Activated naive CD8-positive, alpha-beta T cell treated with anti-CD3 and anti-CD28 coated beads, Interleukin-2, amount 10 ng/mL, durations not matched to agents 7 days and 5 days (primary cell): Measurements from ENCODE around the gene ILDR2. TPM values are rescaled to one million over a fixed set of nuclear protein-coding genes. Genes with fewer than 3 reads are reported as not detected.

ENCODE experiments used
- ATAC-seq: fragments of 150-1000 bp; cut with Tn5 transposase; one replicate; pipeline ENCODE4 v1.10.0; 2021; ENCODE audit warnings: low read depth, moderate library complexity
- POLR2A ChIA-PET: fragments of 350-600 bp; sonication (Branson Sonifier 250); formaldehyde crosslinking; loops from one replicate; lab custom pipeline; 2021; ENCODE audit warnings: antibody characterized with exemption; lab: Charles Lee
- DNase-seq: peaks from one replicate; pipeline ENCODE4 v3.0.0; 2021
- H3K27ac Mint-ChIP-seq: one replicate; pipeline ENCODE4 v1.8.0; 2022; ENCODE audit warnings: mild to moderate bottlenecking, mixed read lengths
- H3K27me3 Mint-ChIP-seq: one replicate; pipeline ENCODE4 v1.8.0; 2022; ENCODE audit warnings: mild to moderate bottlenecking, moderate library complexity, mixed read lengths
- H3K36me3 Mint-ChIP-seq: one replicate; pipeline ENCODE4 v1.8.0; 2021; ENCODE audit warnings: mild to moderate bottlenecking, mixed read lengths
- H3K4me1 Mint-ChIP-seq: one replicate; pipeline ENCODE4 v1.8.0; 2021; ENCODE audit warnings: mixed read lengths
- H3K4me3 Mint-ChIP-seq: one replicate; pipeline ENCODE4 v1.8.0; 2022; ENCODE audit warnings: mild to moderate bottlenecking, moderate library complexity, mixed read lengths
- H3K9me3 Mint-ChIP-seq: one replicate; pipeline ENCODE4 v1.8.0; 2021; ENCODE audit warnings: mixed read lengths
- total RNA-seq, 2 experiments: library from RNA; stranded (reverse); gene quantifications; one replicate each; pipeline ENCODE4 v1.2.3, GENCODE V29; 2021

The ILDR2 gene, protein sequence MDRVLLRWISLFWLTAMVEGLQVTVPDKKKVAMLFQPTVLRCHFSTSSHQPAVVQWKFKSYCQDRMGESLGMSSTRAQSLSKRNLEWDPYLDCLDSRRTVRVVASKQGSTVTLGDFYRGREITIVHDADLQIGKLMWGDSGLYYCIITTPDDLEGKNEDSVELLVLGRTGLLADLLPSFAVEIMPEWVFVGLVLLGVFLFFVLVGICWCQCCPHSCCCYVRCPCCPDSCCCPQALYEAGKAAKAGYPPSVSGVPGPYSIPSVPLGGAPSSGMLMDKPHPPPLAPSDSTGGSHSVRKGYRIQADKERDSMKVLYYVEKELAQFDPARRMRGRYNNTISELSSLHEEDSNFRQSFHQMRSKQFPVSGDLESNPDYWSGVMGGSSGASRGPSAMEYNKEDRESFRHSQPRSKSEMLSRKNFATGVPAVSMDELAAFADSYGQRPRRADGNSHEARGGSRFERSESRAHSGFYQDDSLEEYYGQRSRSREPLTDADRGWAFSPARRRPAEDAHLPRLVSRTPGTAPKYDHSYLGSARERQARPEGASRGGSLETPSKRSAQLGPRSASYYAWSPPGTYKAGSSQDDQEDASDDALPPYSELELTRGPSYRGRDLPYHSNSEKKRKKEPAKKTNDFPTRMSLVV
- 1 to 10 TPM; 3.5 to 4.3 TPM for total RNA-seq

GRCh38 chr1:166975361-166976129 lies at the start of gene ILDR2:
Gene ILDR2, minus strand, starts transcription at chr1:166975540. Its CDS starts 272 bp downstream, at chr1:166975268.
- POLR2A ChIA-PET = no interaction called here
- peak; percentile 76 for DNase-seq
- Mint-ChIP-seq H3K27ac (peak within 1 kb of the TSS; percentile 49), H3K9me3 (no peaks in the 10 kb centered on the region), H3K4me1 (peaks cover 28% of the 10 kb centered on the region), H3K4me3 (peak within 1 kb of the TSS; percentile 87), H3K27me3 (peaks cover 48% of the 10 kb centered on the region), H3K36me3 (no peaks in the 10 kb centered on the region)
- ATAC-seq = peak; percentile 90

DNA sequence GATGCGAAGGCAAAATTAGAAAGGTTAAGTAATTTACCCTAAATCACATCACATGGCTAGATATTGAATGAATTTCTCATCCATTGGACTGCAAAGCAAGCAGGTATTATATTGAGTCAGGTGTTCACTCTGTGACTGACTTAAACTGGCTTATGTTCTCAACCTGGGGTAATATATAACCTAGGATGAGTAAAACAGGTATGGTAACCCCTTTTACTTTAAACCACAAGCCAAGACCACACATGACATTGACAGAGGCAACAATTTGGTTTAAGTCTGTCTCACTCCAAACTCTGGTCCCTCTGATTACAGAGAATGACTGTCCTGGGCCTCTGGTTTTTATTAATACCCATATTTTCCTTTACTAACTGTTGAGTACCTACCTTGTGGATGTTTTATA lies 47.0 kb upstream of the ILDR2 start:
- Mint-ChIP-seq H3K36me3 (no peaks in the 10 kb centered on the region), H3K9me3 (peaks cover 3% of the 10 kb centered on the region), H3K4me3 (no peak overlapping the region), H3K4me1 (peaks cover 3% of the 10 kb centered on the region), H3K27ac (no peak overlapping the region), H3K27me3 (peaks cover 24% of the 10 kb centered on the region)
- ATAC-seq (no peak), DNase-seq (no peak)
- POLR2A ChIA-PET = no interaction called here

DNA sequence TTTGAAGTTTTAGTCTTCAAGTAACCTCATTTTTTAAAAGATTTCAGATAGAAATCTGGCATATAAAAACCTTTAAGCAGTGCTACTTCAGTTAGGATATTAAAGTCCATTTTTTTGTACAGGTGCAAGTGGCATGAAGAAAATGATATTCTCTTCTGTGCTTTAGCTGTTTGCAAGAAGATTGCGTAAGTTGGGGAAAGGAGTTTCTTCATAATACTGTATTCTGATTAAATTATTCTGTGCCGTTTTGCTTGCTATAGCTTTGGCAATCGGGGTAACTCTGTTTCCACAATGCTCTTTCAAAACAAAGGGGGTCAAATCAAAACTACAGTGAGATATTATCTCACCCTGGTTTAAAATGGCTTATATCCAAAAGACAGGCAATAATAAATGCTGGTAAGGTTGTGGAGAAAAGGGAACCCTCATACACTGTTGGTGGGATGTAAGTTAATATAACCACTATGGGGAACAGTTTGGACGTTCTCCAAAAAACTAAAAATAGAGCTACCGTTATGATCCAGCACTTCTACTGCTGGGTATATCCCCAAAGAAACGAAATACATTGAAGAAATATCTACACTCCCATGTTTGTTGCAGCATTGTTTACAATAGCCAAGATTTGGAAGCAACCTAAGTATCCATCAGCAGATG lies 40.9 kb upstream of the ILDR2 start:
- no peak overlapping the region for H3K27ac Mint-ChIP-seq
- DNase-seq (no peak), ATAC-seq (no peak)
- H3K36me3 Mint-ChIP-seq = peaks cover 1% of the 10 kb centered on the region
- H3K4me1 Mint-ChIP-seq = peaks cover 2% of the 10 kb centered on the region
- no peak overlapping the region for H3K4me3 Mint-ChIP-seq
- H3K9me3 Mint-ChIP-seq = no peaks in the 10 kb centered on the region
- peaks cover 9% of the 10 kb centered on the region for H3K27me3 Mint-ChIP-seq
- POLR2A ChIA-PET = no interaction called here

GRCh38 chr1:167013108-167013929 lies 38.0 kb upstream of the ILDR2 start:
- Mint-ChIP-seq H3K27me3 (peaks cover 20% of the 10 kb centered on the region), H3K9me3 (peaks cover 2% of the 10 kb centered on the region), H3K36me3 (peaks cover 1% of the 10 kb centered on the region), H3K4me1 (peaks cover 11% of the 10 kb centered on the region), H3K27ac (no peak overlapping the region), H3K4me3 (no peak overlapping the region)
- DNase-seq = no peak
- ATAC-seq = no peak
- POLR2A ChIA-PET = no interaction called here

DNA sequence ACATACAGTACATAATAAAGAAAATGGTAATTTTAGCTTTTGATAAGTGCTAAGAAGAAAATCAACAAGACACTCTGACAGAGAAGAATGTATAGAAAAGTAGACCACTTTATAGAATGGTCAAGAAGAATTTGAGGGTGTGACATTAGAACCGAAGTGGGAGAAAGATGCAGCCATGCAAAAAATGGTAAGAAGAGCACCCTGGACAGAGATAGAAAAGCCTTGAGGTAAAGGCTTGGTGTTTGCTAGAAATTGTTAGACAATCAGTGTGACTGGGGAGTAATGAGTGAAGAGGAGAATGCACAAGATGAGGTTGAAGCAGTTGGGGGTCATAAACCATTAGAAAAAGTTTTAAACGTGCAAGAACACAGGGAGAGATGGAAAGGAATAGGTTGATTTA lies 37.2 kb upstream of the ILDR2 start:
- peaks cover 22% of the 10 kb centered on the region for H3K27me3 Mint-ChIP-seq
- peaks cover 11% of the 10 kb centered on the region for H3K4me1 Mint-ChIP-seq

GRCh38 chr1:167011560-167012191 lies 36.3 kb upstream of the ILDR2 start:
- ATAC-seq (no peak), DNase-seq (no peak)
- Mint-ChIP-seq H3K9me3 (peaks cover 2% of the 10 kb centered on the region), H3K4me1 (peaks cover 11% of the 10 kb centered on the region), H3K36me3 (peaks cover under 1% of the 10 kb centered on the region), H3K4me3 (no peak overlapping the region), H3K27ac (no peak overlapping the region), H3K27me3 (peaks cover 24% of the 10 kb centered on the region)
- POLR2A ChIA-PET = no interaction called here

More for the DNA sequence above, 37.2 kb upstream of the ILDR2 start:
- ATAC-seq = no peak
- peaks cover 1% of the 10 kb centered on the region for H3K36me3 Mint-ChIP-seq
- H3K4me3 Mint-ChIP-seq = no peak overlapping the region
- H3K9me3 Mint-ChIP-seq = peaks cover 2% of the 10 kb centered on the region
- no peak for DNase-seq
- POLR2A ChIA-PET = no interaction called here
- no peak overlapping the region for H3K27ac Mint-ChIP-seq

- no peak for DNase-seq
- Mint-ChIP-seq H3K9me3 (peaks cover 9% of the 10 kb centered on the region), H3K27ac (no peak overlapping the region), H3K36me3 (peaks cover 8% of the 10 kb centered on the region), H3K4me1 (peaks cover 5% of the 10 kb centered on the region), H3K4me3 (no peak overlapping the region), H3K27me3 (peaks cover 7% of the 10 kb centered on the region)
- POLR2A ChIA-PET = no interaction called here
- no peak for ATAC-seq
Measured at GRCh38 chr1:167003711-167004110, 28.4 kb upstream of the ILDR2 start.

DNA sequence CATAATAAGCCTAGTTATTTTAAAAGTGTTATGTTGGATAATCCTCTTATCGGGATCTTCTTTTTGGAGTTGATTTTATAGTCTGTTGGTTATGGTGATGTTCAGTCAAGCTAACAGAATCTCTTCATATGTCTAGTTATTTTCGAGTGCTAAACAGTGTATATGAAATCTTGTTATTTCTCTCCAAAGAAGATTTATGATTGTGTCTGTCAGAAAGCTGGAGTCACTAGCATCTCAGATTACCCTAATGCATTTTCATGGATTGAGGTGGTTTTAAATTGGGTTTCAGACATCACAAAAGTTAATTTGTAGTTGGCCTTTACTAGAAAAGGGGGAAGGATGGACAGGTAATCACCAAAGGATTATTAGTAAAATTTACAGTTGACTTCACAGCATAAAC lies 27.0 kb upstream of the ILDR2 start:
- no peak for ATAC-seq
- Mint-ChIP-seq H3K4me1 (peaks cover 5% of the 10 kb centered on the region), H3K9me3 (peaks cover 9% of the 10 kb centered on the region), H3K4me3 (no peak overlapping the region), H3K27me3 (peaks cover 7% of the 10 kb centered on the region), H3K27ac (no peak overlapping the region), H3K36me3 (peaks cover 8% of the 10 kb centered on the region)
- no peak for DNase-seq
- POLR2A ChIA-PET = no interaction called here

DNA sequence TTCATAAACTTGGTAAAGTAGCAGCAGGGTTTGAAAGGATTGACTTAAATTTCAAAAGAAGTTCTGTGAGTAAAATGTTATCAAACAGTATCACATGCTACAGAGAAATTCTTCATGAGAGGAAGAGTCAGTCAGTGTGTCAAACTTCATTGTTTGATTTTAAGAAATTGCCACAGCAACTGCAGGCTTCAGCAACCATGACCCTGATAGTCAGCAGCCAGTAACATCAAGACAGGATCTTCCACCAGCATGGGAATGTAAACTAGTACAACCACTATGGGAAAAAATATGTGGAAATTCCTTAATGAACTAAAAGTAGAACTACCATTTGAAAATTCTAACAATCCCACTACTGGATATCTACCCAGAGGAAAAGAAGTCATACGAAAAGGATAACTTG lies 25.2 kb upstream of the ILDR2 start:
- DNase-seq (no peak), ATAC-seq (no peak)
- H3K4me3 Mint-ChIP-seq = no peak overlapping the region
- peaks cover 5% of the 10 kb centered on the region for H3K4me1 Mint-ChIP-seq
- no peak overlapping the region for H3K27ac Mint-ChIP-seq
- H3K9me3 Mint-ChIP-seq = peaks cover 9% of the 10 kb centered on the region
- POLR2A ChIA-PET = no interaction called here
- peaks cover 11% of the 10 kb centered on the region for H3K27me3 Mint-ChIP-seq
- peaks cover 8% of the 10 kb centered on the region for H3K36me3 Mint-ChIP-seq

- Mint-ChIP-seq H3K27ac (no peak overlapping the region), H3K4me1 (peaks cover 5% of the 10 kb centered on the region), H3K9me3 (peaks cover 9% of the 10 kb centered on the region), H3K36me3 (peaks cover 8% of the 10 kb centered on the region), H3K4me3 (peak overlapping the region; percentile 6), H3K27me3 (peaks cover 11% of the 10 kb centered on the region)
- POLR2A ChIA-PET = no interaction called here
- ATAC-seq (no peak), DNase-seq (no peak)
Measured at GRCh38 chr1:166999500-167000055, 24.2 kb upstream of the ILDR2 start.

- ATAC-seq = no peak
- Mint-ChIP-seq H3K27ac (no peak overlapping the region), H3K36me3 (peaks cover 8% of the 10 kb centered on the region), H3K9me3 (peaks cover 9% of the 10 kb centered on the region), H3K27me3 (peaks cover 11% of the 10 kb centered on the region), H3K4me1 (peaks cover 5% of the 10 kb centered on the region), H3K4me3 (peak overlapping the region; percentile 6)
- no peak for DNase-seq
- POLR2A ChIA-PET = no interaction called here
Measured at GRCh38 chr1:166999075-166999474, 23.7 kb upstream of the ILDR2 start.

DNA sequence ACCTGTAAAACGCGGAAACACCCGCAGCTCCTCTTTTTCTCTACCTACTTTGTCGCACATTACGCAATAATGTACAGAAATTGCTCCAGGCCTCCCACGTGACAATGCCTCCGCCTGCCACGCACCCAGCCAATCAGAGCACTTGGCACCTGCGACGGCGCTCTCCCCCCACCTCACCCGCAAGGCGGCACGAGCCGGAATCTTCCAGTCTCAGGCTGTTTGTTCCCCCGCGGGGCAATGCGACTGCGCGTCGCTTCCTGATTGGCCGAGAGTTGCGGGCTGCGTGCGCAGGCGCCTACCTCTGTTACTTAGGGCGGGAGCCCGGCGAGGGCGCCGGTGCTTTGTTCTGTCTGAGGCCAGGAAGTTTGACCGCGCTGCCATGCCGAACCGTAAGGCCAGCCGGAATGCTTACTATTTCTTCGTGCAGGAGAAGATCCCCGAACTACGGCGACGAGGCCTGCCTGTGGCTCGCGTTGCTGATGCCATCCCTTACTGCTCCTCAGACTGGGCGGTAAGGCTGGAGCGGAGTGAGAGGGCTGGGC lies 13.7 kb upstream of the ILDR2 start, which contains the start of gene MAEL:
Gene MAEL (plus strand): TSS at position 307 of the 542 bp plus-strand sequence. CDS start 73 bp downstream, at position 380.
- Mint-ChIP-seq H3K27me3 (peaks cover 42% of the 10 kb centered on the region), H3K36me3 (no peaks in the 10 kb centered on the region), H3K4me3 (no peak within 1 kb of the TSS), H3K27ac (no peak within 1 kb of the TSS), H3K4me1 (no peaks in the 10 kb centered on the region), H3K9me3 (no peaks in the 10 kb centered on the region)
- DNase-seq = no peak
- ATAC-seq = no peak
- POLR2A ChIA-PET = no interaction called here
